Parathyroid adenoma (tissue), 2 donors: ENCODE data around the gene NFIB.

Experiments used
- H2AFZ ChIP-seq: fragments of 300-600 bp; sonication (generic); one replicate; pipeline ENCODE4 v1.7.0; 2017; ENCODE audit warnings: antibody characterized with exemption, mild to moderate bottlenecking
- H3K27ac ChIP-seq: fragments of 300-600 bp; sonication (generic); one replicate; pipeline ENCODE4 v1.7.0; 2017
- H3K27me3 ChIP-seq: fragments of 300-600 bp; sonication (generic); one replicate; pipeline ENCODE4 v1.7.0; 2017; ENCODE audit warnings: low read length; ENCODE audit not compliant: control insufficient read depth, insufficient read depth
- H3K36me3 ChIP-seq: fragments of 300-600 bp; sonication (generic); one replicate; pipeline ENCODE4 v1.7.0; 2017; ENCODE audit warnings: low read length; ENCODE audit not compliant: control insufficient read depth, insufficient read depth
- H3K4me1 ChIP-seq: fragments of 300-600 bp; sonication (generic); one replicate; pipeline ENCODE4 v1.7.0; 2017; ENCODE audit warnings: control low read depth
- H3K4me2 ChIP-seq: fragments of 300-600 bp; sonication (generic); one replicate; pipeline ENCODE4 v1.7.0; 2017; ENCODE audit warnings: low read length
- H3K4me3 ChIP-seq: fragments of 300-600 bp; sonication (generic); one replicate; pipeline ENCODE4 v1.7.0; 2017; ENCODE audit warnings: low read depth, low read length
- H3K79me2 ChIP-seq: fragments of 300-600 bp; sonication (generic); one replicate; pipeline ENCODE4 v1.7.0; 2017; ENCODE audit warnings: control low read depth
- H3K9ac ChIP-seq: fragments of 300-600 bp; sonication (generic); one replicate; pipeline ENCODE4 v1.7.0; 2017; ENCODE audit warnings: mild to moderate bottlenecking
- H3K9me3 ChIP-seq: fragments of 300-600 bp; sonication (generic); one replicate; pipeline ENCODE4 v1.7.0; 2017; ENCODE audit warnings: low read length; ENCODE audit not compliant: control insufficient read depth
- CTCF ChIP-seq: fragments of 300-600 bp; sonication (generic); IDR thresholded peaks from one replicate; pipeline ENCODE4 v1.7.0; 2017; ENCODE audit warnings: antibody characterized with exemption, mild to moderate bottlenecking
- donor health status: primary hyperparathyroidism.

The NFIB gene

GRCh38 chr9:14275331-14275730 lies 38.6 kb downstream of the NFIB start:
- Histone ChIP-seq H3K36me3 (no peaks in the 10 kb centered on the region), H3K79me2 (no peaks in the 10 kb centered on the region), H3K4me1 (no peaks in the 10 kb centered on the region), H3K27me3 (no peaks in the 10 kb centered on the region), H3K9ac (no peak overlapping the region), H2AFZ (no peak overlapping the region), H3K4me3 (no peak overlapping the region), H3K9me3 (no peaks in the 10 kb centered on the region), H3K27ac (no peak overlapping the region), H3K4me2 (no peak overlapping the region)
- TF ChIP-seq CTCF, result no peak

GRCh38 chr9:14273696-14274121 lies 40.2 kb downstream of the NFIB start:
- Histone ChIP-seq H3K27ac (no peak overlapping the region), H3K27me3 (no peaks in the 10 kb centered on the region), H3K4me2 (no peak overlapping the region), H3K9me3 (no peaks in the 10 kb centered on the region), H2AFZ (no peak overlapping the region), H3K36me3 (no peaks in the 10 kb centered on the region), H3K4me1 (no peaks in the 10 kb centered on the region), H3K79me2 (no peaks in the 10 kb centered on the region), H3K4me3 (no peak overlapping the region), H3K9ac (no peak overlapping the region)
- no peak for TF ChIP-seq CTCF

- H3K9me3 ChIP-seq, result no peaks in the 10 kb centered on the region
- no peak overlapping the region for H3K4me3 ChIP-seq
- no peak overlapping the region for H3K9ac ChIP-seq
- H3K4me1 ChIP-seq, result no peaks in the 10 kb centered on the region
- no peak overlapping the region for H3K27ac ChIP-seq
- H3K79me2 ChIP-seq, result no peaks in the 10 kb centered on the region
- no peaks in the 10 kb centered on the region for H3K36me3 ChIP-seq
- no peak overlapping the region for H2AFZ ChIP-seq
- H3K4me2 ChIP-seq, result no peak overlapping the region
- no peaks in the 10 kb centered on the region for H3K27me3 ChIP-seq
- TF ChIP-seq CTCF, result no peak
These were observed 40.9 kb downstream of the NFIB start for GRCh38 chr9:14272927-14273528.

GRCh38 chr9:14271093-14271673 lies 42.8 kb downstream of the NFIB start:
- Histone ChIP-seq H3K36me3 (no peaks in the 10 kb centered on the region), H3K79me2 (no peaks in the 10 kb centered on the region), H3K4me2 (no peak overlapping the region), H3K9ac (no peak overlapping the region), H3K9me3 (no peaks in the 10 kb centered on the region), H3K4me1 (no peaks in the 10 kb centered on the region), H2AFZ (no peak overlapping the region), H3K27ac (no peak overlapping the region), H3K27me3 (no peaks in the 10 kb centered on the region), H3K4me3 (no peak overlapping the region)
- TF ChIP-seq CTCF, result no peak
